Activated CD4-positive, alpha-beta T cell treated with anti-CD3 and anti-CD28 coated beads, Interleukin-10, Interleukin-2, amounts not matched to agents 100 ng/mL and 50 ng/mL, durations not matched to agents 16 hours and 8 hours (primary cell): ENCODE results near the gene ARVCF.

ENCODE experiments used
- DNase-seq: peaks from one replicate; pipeline ENCODE4 v3.0.0-alpha.2; 2020

ARVCF gene

DNA sequence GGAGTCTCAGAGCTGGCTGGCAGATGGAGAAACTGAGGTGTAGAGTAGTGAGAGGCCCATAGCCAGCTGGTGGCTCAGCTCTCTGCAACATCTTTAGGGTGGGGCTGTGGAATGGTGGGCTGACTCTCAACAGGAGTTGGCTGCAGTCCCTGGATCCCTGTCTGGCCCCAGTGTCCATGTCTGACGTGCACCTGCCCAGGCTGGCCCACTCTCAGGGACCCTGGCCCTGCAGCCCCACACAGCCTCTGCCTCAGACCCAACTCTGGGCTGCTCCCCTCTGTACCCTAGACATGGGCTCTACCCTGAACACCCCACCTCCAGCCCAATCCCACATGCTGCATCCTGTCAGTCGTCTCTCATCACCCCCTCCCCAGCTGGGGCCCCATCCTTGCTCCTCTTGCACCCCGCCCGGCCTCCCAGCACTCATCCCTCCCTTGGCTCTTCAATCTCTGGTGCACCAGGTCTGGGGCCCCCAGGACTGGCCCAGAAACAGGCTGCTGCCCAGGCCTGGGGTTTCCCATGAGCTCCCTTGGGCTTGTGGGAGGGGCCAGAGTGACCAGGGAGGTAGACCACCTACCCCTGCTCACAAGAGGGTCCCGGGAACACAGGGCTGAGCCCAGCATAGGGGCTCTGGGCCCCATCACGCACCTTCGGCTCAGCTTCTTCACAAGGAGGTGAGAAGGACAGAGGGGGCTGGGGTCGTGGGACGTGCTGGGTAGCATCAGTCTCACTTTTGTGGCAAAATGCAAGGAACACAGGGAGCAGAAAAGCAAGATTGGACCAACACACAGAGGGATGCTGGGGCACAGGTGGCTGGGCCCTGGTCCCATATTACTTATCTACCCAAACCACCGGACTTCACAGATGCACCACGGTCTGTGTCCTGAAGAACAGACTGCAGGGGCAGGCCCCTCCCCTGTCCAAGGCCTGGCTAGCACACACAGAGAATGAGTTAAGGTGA, 31.5 kb downstream of the ARVCF start:
- DNase-seq: no peak

DNA sequence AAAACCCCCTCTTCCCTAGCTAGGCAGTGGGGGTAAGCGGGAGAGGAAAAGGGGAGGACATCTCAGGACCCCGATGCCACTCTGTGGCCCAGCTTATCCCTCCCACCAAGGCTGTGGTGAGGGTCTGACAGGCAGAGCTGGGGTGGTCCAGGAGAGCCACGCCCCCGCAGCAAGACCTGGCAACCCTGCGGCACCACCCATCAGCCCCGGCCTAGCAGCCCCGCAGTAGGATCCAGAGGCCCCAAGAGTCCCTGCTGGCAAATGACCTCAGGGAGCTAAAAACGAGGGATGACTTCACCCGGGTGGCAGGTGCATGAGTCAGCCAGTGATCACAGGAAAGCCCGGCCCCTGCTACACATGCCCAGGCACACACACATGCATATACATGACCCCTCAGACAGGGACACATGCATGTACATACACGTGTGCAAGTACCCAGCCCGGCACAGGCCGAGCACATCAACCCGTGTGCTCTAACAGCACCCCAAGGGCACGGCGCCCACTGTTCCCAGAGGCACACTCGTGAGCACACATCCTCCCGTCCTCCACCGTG, 32.3 kb downstream of the ARVCF start:
- no peak for DNase-seq

GRCh38 chr22:19983741-19984140, 32.9 kb downstream of the ARVCF start:
- DNase-seq: no peak

GRCh38 chr22:19982991-19983578, 33.5 kb downstream of the ARVCF start:
- no peak for DNase-seq

- DNase-seq: no peak
Measured at GRCh38 chr22:19981961-19982920, 34.4 kb downstream of the ARVCF start.

GRCh38 chr22:19981171-19981960, 35.3 kb downstream of the ARVCF start:
- DNase-seq: no peak

GRCh38 chr22:19980766-19981165, 35.9 kb downstream of the ARVCF start:
- DNase-seq: no peak

DNA sequence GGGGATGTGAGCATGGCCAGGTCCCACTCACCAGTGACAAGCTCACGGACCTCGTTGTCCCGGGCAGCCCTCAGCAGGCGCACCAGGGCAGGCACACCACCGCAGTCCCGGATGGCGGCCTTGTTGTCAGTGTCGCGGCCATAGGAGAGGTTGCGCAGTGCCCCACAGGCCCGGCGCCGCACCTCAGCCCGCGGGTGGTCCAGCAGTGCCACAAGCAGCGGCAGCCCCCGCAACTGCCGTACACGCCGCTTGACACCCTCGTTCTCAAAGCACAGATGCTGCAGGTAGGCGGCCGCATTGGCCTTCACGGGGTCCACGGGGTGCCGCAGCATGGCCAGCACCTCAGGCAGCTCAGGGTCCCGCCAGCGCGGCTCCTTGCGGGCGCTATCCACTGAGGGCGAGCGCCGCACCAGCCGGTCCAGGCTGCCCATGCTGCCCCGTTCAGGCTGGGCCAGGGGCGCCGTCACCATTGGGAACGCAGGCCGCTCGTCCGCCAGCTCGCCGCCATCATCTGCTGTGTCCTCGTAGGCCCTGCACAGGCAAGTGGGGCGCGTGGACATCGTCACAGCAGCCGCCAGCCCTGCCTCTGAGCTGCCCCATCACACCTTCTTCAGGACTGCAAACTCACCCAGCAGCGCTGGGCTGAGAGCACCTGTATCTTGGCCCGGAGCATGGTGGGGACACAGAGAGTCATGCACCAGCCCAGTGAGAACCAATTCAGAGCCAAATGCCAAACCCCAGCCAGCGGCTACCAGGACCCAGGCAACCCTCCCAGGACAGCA, 36.7 kb downstream of the ARVCF start:
- DNase-seq: no peak

DNA sequence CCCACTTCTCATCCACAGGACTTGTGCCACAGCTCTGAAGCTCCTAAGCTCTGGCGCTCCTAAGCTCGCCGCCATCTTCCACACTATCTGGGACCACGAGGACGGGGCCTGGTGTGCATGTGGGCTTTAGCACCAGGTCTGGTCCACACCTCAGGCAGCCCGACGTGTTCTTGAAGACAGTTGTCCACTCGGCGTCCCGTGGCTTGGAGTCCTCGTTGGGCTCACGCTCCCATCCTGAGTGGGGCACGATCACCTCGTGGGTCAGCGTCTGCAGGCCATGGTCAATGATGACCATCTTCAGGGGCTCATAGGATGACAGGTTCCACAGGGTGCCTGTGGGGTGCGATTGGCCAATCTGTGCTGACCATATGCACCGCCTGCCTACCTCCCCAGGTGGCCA, 37.9 kb downstream of the ARVCF start:
- no peak for DNase-seq

DNA sequence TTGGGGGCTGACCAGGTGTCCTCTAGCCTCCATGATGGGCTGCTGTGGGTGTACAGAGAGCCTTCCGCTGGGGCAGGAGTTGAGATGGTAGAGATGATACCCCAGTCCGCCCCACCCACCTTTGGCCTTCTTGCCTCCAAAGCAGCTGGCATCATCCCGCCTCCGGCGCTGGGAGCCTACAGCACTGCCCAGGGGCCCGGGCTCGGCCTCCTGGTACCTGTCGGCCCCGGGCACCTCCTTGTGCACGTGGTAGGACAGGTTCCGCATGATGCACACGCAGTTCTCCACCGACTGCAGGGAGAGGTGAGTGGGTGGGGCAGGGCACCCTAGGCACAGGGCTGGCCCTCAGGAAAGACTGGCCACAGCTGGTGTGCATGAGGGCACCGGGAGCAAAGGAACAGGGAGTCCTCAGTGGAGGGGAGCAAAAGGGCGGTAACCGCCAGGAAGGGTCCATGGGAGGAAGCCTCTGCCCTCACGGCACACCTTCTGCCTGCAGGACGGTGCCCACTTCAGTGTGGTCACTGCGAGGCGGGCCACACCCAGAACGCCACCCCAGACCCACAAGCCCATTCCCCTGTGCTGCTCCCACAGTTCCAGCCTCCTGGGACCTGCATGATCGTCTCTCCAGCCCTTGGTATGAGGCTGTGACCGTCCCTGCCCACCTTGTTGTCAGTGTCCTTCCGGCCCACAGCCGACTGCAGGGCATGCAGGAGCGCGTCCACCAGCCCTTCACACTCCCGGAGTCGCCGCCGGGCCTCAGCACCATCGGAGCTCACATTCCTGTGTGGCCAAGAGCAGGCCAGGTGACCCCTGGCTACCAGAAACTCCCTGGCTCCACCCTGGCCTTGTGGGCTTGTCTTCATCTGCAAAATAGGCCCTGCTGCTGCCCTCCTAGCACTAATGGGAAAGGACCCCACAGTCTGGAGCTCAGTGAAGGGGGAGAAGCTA, 39.1 kb downstream of the ARVCF start:
- DNase-seq: no peak

DNA sequence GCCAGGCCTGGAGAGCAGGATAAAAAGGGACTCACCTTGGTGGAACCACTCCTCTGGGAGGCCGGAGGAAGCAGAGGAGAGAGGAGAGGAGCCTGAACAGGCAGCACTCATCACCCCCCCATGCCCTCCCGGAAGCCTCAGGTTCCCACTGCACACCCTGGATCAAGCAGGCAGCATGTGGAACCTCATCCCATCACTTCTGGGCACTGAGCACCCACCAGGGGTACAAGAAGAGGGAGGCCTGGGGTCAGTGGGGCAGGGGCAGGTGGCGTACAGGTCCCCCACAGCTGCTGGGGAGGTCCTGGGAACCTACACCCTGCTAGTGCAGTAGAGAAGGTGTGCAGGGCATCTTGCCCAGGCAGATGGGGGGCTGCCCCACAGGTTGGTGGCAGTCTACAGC, 40.0 kb downstream of the ARVCF start:
- DNase-seq: no peak

- DNase-seq: no peak
Measured at GRCh38 chr22:19975707-19976035, 41.0 kb downstream of the ARVCF start.

GRCh38 chr22:19974935-19975706, 41.5 kb downstream of the ARVCF start:
- no peak for DNase-seq

DNA sequence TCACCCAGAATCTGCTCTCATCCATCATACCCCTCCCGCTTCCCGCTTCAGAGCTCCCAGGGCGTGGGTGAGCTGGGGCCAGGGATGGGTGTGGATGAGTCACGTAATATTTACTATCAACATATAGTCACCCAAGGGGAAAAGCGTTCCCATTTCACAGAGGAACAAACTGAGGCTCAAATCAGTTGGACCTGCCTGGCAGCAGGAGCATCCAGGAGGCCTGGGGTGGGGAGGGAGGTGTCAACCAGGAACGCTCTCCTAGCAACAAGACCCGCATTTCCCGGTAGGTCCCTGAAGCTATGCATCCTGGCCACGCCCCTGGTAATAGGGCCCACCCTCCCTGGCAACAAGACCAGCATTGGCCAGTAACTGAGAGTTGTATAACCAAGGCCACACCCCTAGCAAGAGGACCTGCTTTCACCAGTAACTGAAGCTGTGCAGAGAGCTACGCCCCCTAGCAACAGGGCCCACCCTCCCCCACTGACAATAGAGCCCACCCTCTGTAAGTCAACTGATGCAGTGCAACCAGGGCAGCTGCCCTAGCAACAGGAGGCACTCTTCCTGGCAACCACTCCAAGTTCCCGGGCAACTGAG, 42.3 kb downstream of the ARVCF start:
- DNase-seq: peak; percentile 44

DNA sequence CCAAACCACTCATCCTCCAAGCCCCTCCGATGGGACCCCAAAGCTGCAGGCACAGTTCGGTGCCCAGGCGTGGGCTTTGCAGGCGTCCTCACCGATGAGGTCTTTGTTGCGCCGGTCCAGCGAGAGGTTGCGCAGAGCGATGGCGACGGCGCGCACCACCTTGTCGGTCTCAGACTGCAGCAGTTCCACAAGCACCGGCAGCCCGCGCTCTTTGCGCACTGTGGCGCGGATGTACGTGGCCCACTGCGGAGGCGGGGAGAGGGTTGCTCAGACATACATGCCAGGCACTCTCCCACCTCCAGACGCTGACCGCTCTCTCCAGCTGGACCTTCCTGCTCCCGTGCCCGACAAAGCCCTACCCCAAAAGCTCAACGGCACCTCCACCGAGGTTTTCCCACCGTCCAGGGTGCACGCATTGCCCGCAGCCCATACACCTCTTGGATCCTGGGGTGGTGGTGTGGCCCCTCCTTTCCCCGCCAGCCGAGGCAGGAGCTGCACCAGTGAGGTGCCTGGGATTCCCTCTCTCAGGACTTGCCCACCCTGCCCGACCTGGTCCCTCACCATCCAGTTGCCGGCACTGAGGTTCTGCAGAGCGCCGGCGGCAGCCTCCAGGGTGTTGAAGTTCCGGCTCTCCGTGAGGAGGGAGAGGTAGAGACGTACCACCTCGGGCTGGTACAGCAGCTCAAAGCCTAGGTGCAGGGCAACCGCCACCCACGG, 42.9 kb downstream of the ARVCF start:
- no peak for DNase-seq

DNA sequence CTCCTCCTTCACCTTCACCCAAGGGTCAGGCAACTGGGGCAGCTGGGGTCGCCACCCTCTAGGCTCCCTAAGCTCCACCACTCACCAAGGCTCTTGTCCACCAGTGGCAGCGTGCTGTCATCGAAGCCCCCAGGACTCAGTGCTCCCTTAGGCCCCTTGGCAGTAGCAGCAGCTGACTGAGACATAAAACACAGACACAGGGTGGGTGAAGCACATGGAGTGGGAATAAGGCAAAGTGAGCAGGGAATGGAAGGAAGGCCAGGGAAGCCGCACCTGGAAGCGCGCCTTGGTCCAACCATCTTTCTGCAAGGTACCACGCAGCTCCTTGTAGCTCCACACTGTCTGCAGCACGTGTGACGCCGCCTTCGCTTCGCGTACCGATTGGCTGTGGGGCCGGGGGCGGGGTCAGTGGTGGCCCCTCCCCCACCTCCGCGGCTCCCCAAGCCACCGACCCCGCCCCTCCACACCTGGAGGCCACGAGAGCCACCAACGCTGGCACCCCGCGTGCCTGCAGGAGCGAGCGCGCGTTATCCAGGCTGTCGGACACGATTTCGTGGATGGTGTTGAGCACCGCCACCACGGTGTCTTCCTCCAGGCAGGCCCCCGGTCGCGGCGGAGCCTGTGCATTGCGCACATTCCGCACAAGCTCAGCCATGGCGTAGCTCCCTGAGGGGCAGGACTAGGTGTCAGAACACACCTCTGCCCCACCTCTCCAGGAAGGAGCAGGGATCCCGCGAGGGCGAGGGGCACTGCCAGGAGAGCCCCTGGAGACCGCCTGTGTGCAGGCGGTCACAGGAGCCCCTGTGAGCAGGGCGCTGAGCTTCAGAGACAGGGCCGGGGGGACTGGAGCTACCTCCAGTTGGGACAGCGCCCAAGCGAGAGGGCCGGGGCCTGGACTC, 43.7 kb downstream of the ARVCF start:
- no peak for DNase-seq

GRCh38 chr22:19972251-19972650, 44.4 kb downstream of the ARVCF start:
- no peak for DNase-seq
